Colonic mucosa (tissue), 4 donors: Measurements from ENCODE around the gene NELFB. TPM values are rescaled to one million over a fixed set of nuclear protein-coding genes. Genes with fewer than 3 reads are reported as not detected.
A peak's percentile ranks its signal among the peaks of the same experiment; 100 is the strongest.

Experiments
- DNase-seq: peaks from one replicate; pipeline ENCODE4 v3.0.0-alpha.2; 2020
- H3K27ac ChIP-seq: fragments of 200-600 bp; one replicate; pipeline ENCODE4 v1.8.0; 2021
- H3K27me3 ChIP-seq: fragments of 200-600 bp; one replicate; pipeline ENCODE4 v1.8.0; 2021
- H3K36me3 ChIP-seq: fragments of 200-600 bp; one replicate; pipeline ENCODE4 v1.8.0; 2021
- H3K4me1 ChIP-seq: fragments of 200-600 bp; one replicate; pipeline ENCODE4 v1.8.0; 2021; ENCODE audit warnings: mild to moderate bottlenecking
- H3K4me3 ChIP-seq: fragments of 200-600 bp; one replicate; pipeline ENCODE4 v1.8.0; 2021
- H3K9ac ChIP-seq, 2 donors: one replicate each; pipeline ENCODE4 v1.7.0; 2013; ENCODE audit warnings: control low read depth in 2 of 2, low read depth in 2 of 2, low read length in 2 of 2
- H3K9me3 ChIP-seq: fragments of 200-600 bp; one replicate; pipeline ENCODE4 v1.8.0; 2021
- intact Hi-C: fragments of 100-400 bp; cut with DNase I; formaldehyde crosslinking; loops from one replicate; pipeline ENCODE4 v1.14.1; 2022
- total RNA-seq, 2 donors: library from RNA; stranded (reverse); fragmentation: NEBNext Ultra II Directional in 1 of 2; extraction: Animal tissue kit (Norgen Biotek cat#: 25700) in 1 of 2; gene quantifications; one replicate each; pipeline ENCODE4 v1.2.1, GENCODE V29; 2021
- TF ChIP-seq, protein P1 (sequence below): fragments of 200-600 bp; IDR thresholded peaks from one replicate; pipeline ENCODE4 v1.8.0; 2022; ENCODE audit warnings: antibody characterized with exemption, mild to moderate bottlenecking
- donor health status: healthy.
- donor health status: DM: no; HTN: no; CAD: no.
- donor health status: DM: no; HTN: no; CAD: no.

The NELFB gene
- total RNA-seq, 2 donors from 2014 or later: 62.1 to 87.1 TPM

DNA sequence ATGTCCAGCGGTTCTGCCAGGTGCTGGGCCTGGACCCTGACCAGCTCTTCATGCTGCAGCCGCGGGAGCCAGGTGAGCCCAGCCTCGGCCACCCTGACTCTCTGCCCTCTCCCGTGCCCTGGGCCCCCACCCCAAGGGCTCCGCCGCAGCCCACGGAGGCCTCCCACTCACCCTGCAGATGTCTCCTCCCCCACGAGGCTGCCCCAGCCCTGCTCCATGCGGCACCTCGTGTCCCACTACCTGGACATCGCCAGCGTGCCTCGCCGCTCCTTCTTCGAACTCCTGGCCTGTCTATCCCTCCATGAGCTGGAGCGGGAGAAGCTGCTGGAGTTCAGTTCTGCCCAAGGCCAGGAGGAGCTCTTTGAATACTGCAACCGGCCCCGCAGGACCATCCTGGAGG lies 40.5 kb upstream of the NELFB start:
- Histone ChIP-seq H3K9me3 (no peaks in the 10 kb centered on the region), H3K4me3 (no peak overlapping the region), H3K27ac (no peak overlapping the region), H3K36me3 (no peaks in the 10 kb centered on the region), H3K9ac (no peak overlapping the region), H3K27me3 (no peaks in the 10 kb centered on the region), H3K4me1 (no peaks in the 10 kb centered on the region)
- intact Hi-C loops: no loop called here
- no peak for DNase-seq
- TF ChIP-seq, protein P1, sequence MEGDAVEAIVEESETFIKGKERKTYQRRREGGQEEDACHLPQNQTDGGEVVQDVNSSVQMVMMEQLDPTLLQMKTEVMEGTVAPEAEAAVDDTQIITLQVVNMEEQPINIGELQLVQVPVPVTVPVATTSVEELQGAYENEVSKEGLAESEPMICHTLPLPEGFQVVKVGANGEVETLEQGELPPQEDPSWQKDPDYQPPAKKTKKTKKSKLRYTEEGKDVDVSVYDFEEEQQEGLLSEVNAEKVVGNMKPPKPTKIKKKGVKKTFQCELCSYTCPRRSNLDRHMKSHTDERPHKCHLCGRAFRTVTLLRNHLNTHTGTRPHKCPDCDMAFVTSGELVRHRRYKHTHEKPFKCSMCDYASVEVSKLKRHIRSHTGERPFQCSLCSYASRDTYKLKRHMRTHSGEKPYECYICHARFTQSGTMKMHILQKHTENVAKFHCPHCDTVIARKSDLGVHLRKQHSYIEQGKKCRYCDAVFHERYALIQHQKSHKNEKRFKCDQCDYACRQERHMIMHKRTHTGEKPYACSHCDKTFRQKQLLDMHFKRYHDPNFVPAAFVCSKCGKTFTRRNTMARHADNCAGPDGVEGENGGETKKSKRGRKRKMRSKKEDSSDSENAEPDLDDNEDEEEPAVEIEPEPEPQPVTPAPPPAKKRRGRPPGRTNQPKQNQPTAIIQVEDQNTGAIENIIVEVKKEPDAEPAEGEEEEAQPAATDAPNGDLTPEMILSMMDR: no peak

DNA sequence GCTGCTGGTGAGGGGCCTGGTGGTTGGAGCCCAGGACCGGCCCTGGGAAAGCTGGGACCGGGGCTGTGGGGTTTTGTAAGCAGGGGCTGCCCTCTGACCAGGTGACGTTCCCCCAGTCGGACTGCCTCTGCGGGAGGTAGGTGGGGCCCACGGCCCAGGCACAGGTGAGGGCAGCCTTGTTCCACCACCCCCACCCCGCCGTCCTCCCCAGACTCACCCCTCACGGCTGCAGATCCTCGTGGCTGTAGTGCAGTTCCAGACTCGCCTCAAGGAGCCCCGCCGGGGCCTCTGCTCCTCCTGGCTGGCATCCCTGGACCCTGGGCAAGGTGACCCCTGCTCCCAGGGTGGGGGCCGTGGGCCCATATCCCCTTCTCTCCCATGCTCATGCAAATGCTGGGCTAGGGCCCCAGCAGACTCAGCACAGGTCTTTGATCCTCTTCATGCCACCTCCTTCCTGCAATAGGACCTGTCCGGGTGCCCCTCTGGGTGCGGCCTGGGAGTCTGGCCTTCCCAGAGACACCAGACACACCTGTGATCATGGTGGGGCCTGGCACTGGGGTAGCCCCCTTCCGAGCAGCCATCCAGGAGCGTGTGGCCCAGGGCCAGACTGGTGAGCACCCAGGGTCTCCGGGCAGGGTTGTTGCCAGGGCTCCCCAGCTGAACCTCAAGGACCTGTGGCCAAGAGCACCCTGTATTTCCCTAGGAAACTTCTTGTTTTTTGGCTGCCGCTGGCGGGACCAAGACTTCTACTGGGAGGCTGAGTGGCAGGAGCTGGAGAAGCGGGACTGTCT lies 39.7 kb upstream of the NELFB start:
- Histone ChIP-seq H3K36me3 (no peaks in the 10 kb centered on the region), H3K4me3 (no peak overlapping the region), H3K9ac (no peak overlapping the region), H3K27ac (no peak overlapping the region), H3K9me3 (no peaks in the 10 kb centered on the region), H3K4me1 (no peaks in the 10 kb centered on the region), H3K27me3 (no peaks in the 10 kb centered on the region)
- no peak for DNase-seq
- TF ChIP-seq, protein P1: no peak
- intact Hi-C loops: no loop called here

DNA sequence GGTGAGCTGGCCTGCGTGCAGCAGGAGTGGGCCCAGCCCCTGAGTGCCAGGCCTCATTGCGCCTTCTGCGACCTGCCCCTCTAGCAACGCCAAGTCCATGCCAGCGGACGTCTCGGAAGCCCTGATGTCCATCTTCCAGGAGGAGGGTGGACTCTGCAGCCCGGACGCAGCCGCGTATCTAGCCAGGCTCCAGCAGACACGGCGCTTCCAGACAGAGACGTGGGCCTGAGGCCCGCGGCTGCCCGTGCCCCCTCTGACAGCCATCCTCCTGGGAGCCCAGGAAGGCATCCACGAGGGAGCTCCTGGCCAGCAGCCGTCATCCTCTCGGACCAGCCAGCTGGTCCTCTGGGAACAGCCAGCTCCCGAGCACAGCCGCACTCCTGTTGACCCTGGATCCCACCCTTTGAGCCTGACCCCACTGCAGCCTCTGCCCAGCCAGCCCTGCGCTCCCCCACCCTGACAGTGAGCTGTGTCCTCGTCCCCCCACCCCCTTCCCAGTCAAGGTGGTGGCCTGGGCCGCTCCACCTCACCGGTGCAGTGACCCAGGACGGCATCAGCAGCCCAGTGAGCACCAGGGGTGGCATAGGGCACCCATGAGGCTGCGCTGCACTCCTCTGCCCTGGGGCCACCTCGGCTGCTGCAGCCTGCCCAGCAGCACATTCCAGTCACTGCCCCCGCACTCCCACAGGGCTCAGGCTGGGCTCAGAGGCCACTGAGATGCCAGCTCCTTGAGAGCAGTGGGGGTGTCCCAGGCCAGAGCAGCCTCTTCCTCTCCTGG lies 38.8 kb upstream of the NELFB start:
- H3K27me3 ChIP-seq: no peaks in the 10 kb centered on the region
- H3K9ac ChIP-seq: peak overlapping the region in 1 of 2 donors; percentile 89
- no peak overlapping the region for H3K4me3 ChIP-seq
- TF ChIP-seq, protein P1: no peak
- H3K27ac ChIP-seq: no peak overlapping the region
- H3K4me1 ChIP-seq: peaks cover under 1% of the 10 kb centered on the region
- no peaks in the 10 kb centered on the region for H3K9me3 ChIP-seq
- intact Hi-C loops: no loop called here
- no peaks in the 10 kb centered on the region for H3K36me3 ChIP-seq
- DNase-seq: no peak

DNA sequence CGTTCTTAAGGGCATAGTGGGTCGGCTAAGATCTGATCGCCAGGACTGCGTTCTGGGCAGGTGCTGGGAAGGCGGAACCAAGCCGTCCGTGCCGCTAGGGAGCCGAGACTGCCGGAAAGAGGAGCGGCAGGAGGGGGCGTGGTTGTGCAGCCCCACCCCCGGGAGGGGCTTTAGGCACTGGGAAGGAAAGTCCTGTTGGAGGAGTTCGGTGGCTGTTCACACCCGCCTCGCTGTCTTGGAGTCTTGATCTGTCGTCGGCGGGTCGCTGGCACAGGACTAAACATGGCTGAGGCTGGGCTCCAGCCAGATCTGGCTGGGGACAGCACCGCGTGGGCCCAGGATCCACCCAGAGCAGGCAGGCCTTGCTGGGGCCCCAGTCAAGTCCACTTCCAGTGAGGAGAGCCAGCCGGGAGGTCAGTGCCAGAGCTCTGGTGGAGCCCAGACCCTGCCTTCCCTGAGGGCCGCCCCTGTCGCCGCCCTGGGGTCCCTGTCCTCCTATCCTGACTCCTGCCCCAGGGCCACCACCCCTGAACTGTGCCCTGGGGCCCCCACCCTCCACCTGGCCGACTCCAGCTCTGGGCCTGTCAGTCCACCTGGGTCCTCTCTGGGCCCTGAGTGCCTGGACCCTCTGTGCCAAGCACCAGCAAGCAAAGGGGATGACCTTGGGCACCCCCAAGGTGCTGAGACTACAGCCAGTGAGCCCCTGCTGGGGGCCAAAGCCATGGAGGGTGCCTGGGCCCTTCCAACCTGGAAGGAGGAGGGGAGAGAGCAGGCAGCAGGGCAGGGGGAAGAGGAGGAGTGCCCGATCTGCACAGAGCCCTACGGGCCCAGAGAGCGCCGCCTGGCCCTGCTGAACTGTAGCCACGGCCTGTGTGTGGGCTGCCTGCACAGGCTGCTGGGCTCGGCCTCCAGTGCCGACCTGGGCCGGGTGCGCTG lies 37.6 kb upstream of the NELFB start:
- DNase-seq: peak; percentile 94
- Histone ChIP-seq H3K4me3 (peak overlapping the region; percentile 39), H3K9ac (peak overlapping the region; percentile 58 to 89), H3K27ac (peak overlapping the region; percentile 88), H3K9me3 (no peaks in the 10 kb centered on the region), H3K4me1 (peaks cover 3% of the 10 kb centered on the region), H3K36me3 (no peaks in the 10 kb centered on the region), H3K27me3 (no peaks in the 10 kb centered on the region)
- intact Hi-C loops: no loop called here
- TF ChIP-seq, protein P1: no peak

DNA sequence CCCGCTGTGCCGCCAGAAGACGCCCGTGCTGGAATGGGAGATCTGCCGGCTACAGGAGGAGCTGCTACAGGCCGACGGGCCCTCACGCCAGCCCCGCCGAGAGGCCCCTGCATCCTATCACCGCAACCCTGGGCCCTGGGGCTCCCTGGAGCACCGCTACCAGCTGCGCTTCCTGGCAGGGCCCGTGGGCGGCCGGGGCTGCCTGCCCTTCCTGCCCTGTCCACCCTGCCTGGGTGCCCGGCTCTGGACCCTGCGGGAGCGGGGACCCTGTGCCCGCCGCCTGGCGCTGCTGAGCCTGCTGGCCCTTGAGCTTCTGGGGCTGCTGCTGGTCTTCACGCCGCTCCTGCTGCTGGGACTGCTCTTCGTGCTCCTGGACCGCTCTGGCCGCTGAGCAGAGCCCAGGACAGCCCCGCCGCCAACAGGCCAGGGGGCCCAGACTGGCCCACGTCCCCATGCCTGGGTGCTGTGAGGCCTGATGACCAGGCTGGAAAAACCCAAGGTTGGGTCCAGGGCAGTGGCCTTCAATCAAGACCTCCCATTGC lies 36.8 kb upstream of the NELFB start:
- H3K4me3 ChIP-seq: peak overlapping the region; percentile 39
- H3K9ac ChIP-seq: peak overlapping the region; percentile 58 to 89
- peak overlapping the region; percentile 88 for H3K27ac ChIP-seq
- no peaks in the 10 kb centered on the region for H3K36me3 ChIP-seq
- no peaks in the 10 kb centered on the region for H3K27me3 ChIP-seq
- intact Hi-C loops: no loop called here
- DNase-seq: no peak
- TF ChIP-seq, protein P1: no peak
- H3K4me1 ChIP-seq: peaks cover 9% of the 10 kb centered on the region
- no peaks in the 10 kb centered on the region for H3K9me3 ChIP-seq
